DND-41 (cell line): ENCODE measurements around the gene MIGA2.

Experiments used
- ATAC-seq: fragments of 200-7000 bp; cut with Tn5 transposase; 3 replicates; pipeline ENCODE4 v1.9.1; 2021; ENCODE audit warnings: low read depth; ENCODE audit not compliant: insufficient read depth
- DNase-seq: peaks from one replicate; pipeline ENCODE4 v3.0.0-alpha.2; 2020
- H2AFZ ChIP-seq: 2 replicates; pipeline ENCODE4 v1.6.0; 2012; ENCODE audit warnings: low read depth, low read length
- H3K27ac ChIP-seq: 2 replicates; pipeline ENCODE4 v1.5.1; 2012; ENCODE audit warnings: low read length, inconsistent platforms
- H3K27me3 ChIP-seq: fragments of 200-600 bp; sonication (generic); 2 replicates; pipeline ENCODE4 v1.6.0; 2012; ENCODE audit warnings: low read length, mild to moderate bottlenecking, inconsistent platforms; ENCODE audit not compliant: insufficient read depth, poor library complexity
- H3K36me3 ChIP-seq: 2 replicates; pipeline ENCODE4 v1.5.1; 2012; ENCODE audit warnings: low read length, inconsistent platforms; ENCODE audit not compliant: insufficient read depth
- H3K4me1 ChIP-seq: 2 replicates; pipeline ENCODE4 v1.5.1; 2012; ENCODE audit warnings: mild to moderate bottlenecking, low read length; ENCODE audit not compliant: insufficient read depth
- H3K4me2 ChIP-seq: 2 replicates; pipeline ENCODE4 v1.6.0; 2012; ENCODE audit warnings: mild to moderate bottlenecking, moderate library complexity, low read length, inconsistent platforms; ENCODE audit not compliant: insufficient read depth
- H3K4me3 ChIP-seq, 2 experiments: fragments of 200-600 bp in 1 of 2; shearing (Covaris generic) in 1 of 2; 2 replicates each; pipeline ENCODE4 v1.5.1; 2012 to 2016; ENCODE audit warnings: inconsistent platforms in 2 of 2, low read length in 2 of 2, mild to moderate bottlenecking in 2 of 2, low read depth in 1 of 2, moderate library complexity in 1 of 2
- H3K79me2 ChIP-seq: 2 replicates; pipeline ENCODE4 v1.6.0; 2012; ENCODE audit warnings: low read length, inconsistent platforms; ENCODE audit not compliant: insufficient read depth
- H3K9ac ChIP-seq: 2 replicates; pipeline ENCODE4 v1.6.0; 2012; ENCODE audit warnings: low read depth, mild to moderate bottlenecking, inconsistent platforms, low read length, moderate library complexity
- H3K9me3 ChIP-seq: 2 replicates; pipeline ENCODE4 v1.5.1; 2012; ENCODE audit warnings: low read length, moderate library complexity, mild to moderate bottlenecking, inconsistent platforms; ENCODE audit not compliant: insufficient read depth, severe bottlenecking
- H4K20me1 ChIP-seq: 2 replicates; pipeline ENCODE4 v1.6.0; 2012; ENCODE audit warnings: low read length; ENCODE audit not compliant: insufficient read depth
- EZH2 ChIP-seq: IDR thresholded peaks from 3 replicates; pipeline ENCODE4 v1.6.1; 2012; ENCODE audit warnings: borderline replicate concordance, low read depth, mild to moderate bottlenecking, moderate library complexity, low read length, inconsistent platforms; ENCODE audit not compliant: severe bottlenecking
- TF ChIP-seq, protein P1 (sequence below): IDR thresholded peaks from 2 replicates; pipeline ENCODE4 v1.5.1; 2012; ENCODE audit warnings: borderline replicate concordance, low read length, moderate library complexity, mild to moderate bottlenecking; ENCODE audit not compliant: poor library complexity, severe bottlenecking; ENCODE audit errors: extremely low read depth

Gene MIGA2

DNA sequence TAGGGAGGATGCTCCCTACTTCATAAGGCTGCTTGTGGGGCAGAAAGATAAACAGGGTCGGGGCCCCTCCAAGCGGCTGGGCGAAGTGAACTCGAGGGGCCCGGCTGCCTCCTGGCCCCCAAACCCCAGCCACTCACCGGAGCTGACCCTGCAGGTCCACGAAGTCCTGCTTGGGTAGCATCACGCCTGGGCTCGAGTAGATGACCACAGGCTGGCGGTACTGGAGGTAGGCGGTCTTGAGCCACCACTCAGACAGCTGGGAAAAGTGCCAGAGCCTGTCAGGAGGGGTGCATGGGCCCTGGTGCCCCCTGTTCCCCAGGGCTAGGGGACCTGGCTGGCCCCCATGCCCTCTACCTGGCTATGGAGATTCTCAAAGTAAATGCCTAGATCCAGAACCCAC is 67.6 kb downstream of the MIGA2 start:
- no peaks in the 10 kb centered on the region for H3K79me2 ChIP-seq
- H3K9me3 ChIP-seq, result no peaks in the 10 kb centered on the region
- no peak for DNase-seq
- H3K4me3 ChIP-seq, result no peak overlapping the region
- no peak for ATAC-seq
- H4K20me1 ChIP-seq, result no peaks in the 10 kb centered on the region
- no peaks in the 10 kb centered on the region for H3K27me3 ChIP-seq
- H3K27ac ChIP-seq, result no peak overlapping the region
- no peaks in the 10 kb centered on the region for H3K4me1 ChIP-seq
- H3K9ac ChIP-seq, result no peak overlapping the region
- H3K4me2 ChIP-seq, result no peak overlapping the region
- TF ChIP-seq, protein P1, sequence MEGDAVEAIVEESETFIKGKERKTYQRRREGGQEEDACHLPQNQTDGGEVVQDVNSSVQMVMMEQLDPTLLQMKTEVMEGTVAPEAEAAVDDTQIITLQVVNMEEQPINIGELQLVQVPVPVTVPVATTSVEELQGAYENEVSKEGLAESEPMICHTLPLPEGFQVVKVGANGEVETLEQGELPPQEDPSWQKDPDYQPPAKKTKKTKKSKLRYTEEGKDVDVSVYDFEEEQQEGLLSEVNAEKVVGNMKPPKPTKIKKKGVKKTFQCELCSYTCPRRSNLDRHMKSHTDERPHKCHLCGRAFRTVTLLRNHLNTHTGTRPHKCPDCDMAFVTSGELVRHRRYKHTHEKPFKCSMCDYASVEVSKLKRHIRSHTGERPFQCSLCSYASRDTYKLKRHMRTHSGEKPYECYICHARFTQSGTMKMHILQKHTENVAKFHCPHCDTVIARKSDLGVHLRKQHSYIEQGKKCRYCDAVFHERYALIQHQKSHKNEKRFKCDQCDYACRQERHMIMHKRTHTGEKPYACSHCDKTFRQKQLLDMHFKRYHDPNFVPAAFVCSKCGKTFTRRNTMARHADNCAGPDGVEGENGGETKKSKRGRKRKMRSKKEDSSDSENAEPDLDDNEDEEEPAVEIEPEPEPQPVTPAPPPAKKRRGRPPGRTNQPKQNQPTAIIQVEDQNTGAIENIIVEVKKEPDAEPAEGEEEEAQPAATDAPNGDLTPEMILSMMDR, result no peak
- no peak for TF ChIP-seq EZH2
- no peak overlapping the region for H2AFZ ChIP-seq
- H3K36me3 ChIP-seq, result no peaks in the 10 kb centered on the region

DNA sequence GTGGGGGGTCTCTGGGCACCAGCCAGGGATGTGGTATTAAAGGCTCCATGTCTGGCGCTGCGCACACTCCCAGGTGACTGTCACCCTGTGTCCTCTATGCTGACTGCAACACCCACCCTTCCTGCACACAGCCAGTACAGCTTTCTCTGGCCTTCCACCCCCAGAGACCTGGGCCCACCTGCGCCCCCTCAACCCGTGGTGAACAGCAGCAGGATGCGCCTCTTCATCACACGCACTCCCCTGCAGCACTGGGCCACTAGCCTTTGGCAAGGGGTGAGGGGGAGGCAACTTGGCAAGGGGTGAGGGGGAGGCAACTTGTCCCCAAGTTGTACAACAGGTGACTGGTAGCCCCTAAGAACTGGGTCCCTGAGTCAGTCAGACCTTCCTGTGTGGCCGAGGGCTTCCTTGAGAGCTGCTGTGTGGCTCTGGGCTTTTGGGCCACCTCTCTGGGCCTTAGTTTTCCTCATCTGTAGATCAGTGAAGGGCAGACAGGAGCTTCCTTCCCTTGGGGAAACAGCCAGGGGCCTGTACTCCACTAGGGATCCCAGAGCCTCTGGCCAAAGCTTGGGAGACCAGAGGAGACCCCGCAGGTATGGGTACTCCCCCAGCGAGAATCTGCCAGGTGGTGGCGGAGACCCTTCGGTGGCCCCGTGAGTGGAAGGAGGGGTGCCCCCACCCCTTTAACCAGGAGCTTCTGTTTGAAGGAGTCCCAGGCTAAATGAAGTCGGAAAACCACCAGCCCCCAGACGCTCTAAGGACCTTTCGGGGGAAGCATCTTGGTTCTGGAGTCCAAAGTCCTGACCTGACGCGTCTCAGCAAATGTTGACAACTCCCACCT is 69.7 kb downstream of the MIGA2 start:
- Histone ChIP-seq H3K27ac (no peak overlapping the region), H2AFZ (no peak overlapping the region), H3K4me1 (peaks cover 8% of the 10 kb centered on the region), H3K9me3 (no peaks in the 10 kb centered on the region), H3K9ac (no peak overlapping the region), H3K79me2 (peaks cover 3% of the 10 kb centered on the region; the same call in 1 of the 2 replicates), H3K36me3 (no peaks in the 10 kb centered on the region), H3K4me2 (no peak overlapping the region), H3K27me3 (no peaks in the 10 kb centered on the region), H3K4me3 (no peak overlapping the region), H4K20me1 (no peaks in the 10 kb centered on the region)
- DNase-seq (no peak), ATAC-seq (no peak)
- no peak for TF ChIP-seq EZH2
- TF ChIP-seq, protein P1, result no peak

DNA sequence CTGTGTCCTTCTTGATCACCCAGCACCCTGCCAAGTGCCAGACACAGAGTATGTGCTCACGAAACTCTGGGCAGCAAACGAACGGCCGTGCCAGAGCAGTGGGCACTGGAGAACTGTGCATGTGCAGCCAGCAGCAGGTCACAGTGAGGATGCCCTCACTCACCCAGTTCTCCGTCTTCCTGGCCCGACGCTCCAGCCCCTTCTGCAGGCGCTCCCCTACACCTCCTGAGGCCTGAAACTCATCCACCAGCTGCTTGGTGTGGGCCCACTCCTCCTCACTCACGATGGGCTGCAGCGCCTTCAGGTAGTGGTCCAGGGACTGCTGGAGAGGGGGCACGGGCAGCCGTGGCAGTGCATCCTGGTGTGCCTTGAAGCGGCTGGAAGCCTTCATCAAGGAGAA is 71.2 kb downstream of the MIGA2 start:
- Histone ChIP-seq H3K9ac (no peak overlapping the region), H3K79me2 (peaks cover 18% of the 10 kb centered on the region), H4K20me1 (no peaks in the 10 kb centered on the region), H3K36me3 (no peaks in the 10 kb centered on the region; the same call in 1 of the 2 replicates), H3K4me2 (no peak overlapping the region), H3K27me3 (no peaks in the 10 kb centered on the region), H3K4me3 (no peak overlapping the region), H3K9me3 (no peaks in the 10 kb centered on the region), H2AFZ (no peak overlapping the region), H3K4me1 (peaks cover 16% of the 10 kb centered on the region), H3K27ac (no peak overlapping the region)
- ATAC-seq (no peak), DNase-seq (no peak)
- TF ChIP-seq, protein P1, result no peak
- TF ChIP-seq EZH2, result no peak
